Measurements from ENCODE around the gene RPP21. TPM values are rescaled to one million over a fixed set of nuclear protein-coding genes. Genes with fewer than 3 reads are reported as not detected.

RPP21 gene
- polyA plus RNA-seq: 100 to 1,000 TPM; 123 to 172 TPM

DNA sequence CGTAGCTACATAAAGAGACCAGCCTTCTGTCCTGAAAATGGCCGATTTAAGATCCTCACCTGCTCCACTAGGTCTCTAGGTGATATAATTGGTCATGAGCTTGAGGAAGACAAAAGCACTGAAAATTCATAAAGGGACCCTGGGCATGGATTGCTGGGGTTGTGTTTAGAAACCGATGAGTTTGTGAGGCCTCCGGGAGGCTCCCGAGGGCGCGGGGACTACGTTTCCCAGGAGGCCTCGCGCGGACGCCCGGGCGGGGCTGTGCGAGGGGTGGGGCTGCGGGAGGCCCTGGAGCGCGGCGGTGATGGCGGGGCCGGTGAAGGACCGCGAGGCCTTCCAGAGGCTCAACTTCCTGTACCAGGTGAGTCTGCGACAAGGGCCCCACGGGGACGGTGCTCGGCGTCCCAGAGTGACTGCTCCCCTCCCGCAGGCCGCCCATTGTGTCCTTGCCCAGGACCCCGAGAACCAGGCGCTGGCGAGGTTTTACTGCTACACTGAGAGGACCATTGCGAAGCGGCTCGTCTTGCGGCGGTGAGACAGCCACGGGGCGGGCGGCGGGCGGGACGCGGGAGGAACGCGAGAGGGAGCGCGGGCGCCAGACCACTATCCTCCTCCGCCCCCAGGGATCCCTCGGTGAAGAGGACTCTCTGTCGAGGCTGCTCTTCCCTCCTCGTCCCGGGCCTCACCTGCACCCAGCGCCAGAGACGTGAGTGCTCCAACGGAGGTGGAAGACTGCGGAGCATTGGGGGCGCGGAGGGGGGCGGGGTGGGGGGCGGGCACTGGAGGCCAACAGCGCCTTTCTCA, at the start of gene RPP21:
Gene RPP21 (plus strand): TSS at position 289 of the 804 bp plus-strand sequence. CDS start 16 bp downstream, at position 305.
- H3K27ac ChIP-seq (ENCODE audit: low read depth in 2 of 2, low read length in 1 of 2): peak within 1 kb of the TSS; percentile 89 to 92
- H3K9me3 ChIP-seq (ENCODE audit: control insufficient read depth in 2 of 2, insufficient read depth in 1 of 2, low read depth in 1 of 2, low read length in 1 of 2): no peaks in the 10 kb centered on the region
- H3K27me3 ChIP-seq (ENCODE audit: control insufficient read depth in 1 of 2, insufficient read depth in 2 of 2, low read length in 2 of 2): no peaks in the 10 kb centered on the region
- WGBS, 2 donors: 2% methylated on average over 61 to 64 of the region's 64 CpGs
- H3K4me3 ChIP-seq (ENCODE audit: low read depth in 1 of 2, low read length in 2 of 2): peak within 1 kb of the TSS; percentile 89 to 91
- peaks cover 6 to 18% of the 10 kb centered on the region in 2 donors for H3K36me3 ChIP-seq (ENCODE audit: control insufficient read depth in 2 of 2, insufficient read depth in 2 of 2, low read length in 1 of 2)
- no peaks in the 10 kb centered on the region for H3K4me1 ChIP-seq (ENCODE audit: control insufficient read depth in 2 of 2, insufficient read depth in 2 of 2, low read length in 1 of 2)

DNA sequence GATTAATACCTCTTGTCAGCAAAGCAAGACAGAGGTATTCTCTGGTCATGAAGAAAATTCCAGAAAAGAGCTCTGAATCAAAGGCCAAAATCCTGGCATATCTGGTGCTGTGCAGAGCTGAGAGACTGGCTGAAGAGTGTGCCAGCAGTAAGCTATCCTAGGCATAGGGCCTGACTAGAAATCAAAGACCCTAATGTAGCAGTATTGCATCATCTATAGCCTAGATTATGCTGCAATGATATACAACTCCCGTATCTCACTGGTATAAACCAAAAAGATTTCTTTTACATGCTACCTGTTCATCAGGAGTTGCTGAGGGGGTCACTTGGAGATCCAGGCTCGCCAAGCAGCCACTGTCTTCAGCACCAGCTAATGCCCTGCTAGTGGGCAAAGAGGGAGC, 49.1 kb upstream of the RPP21 start:
- H3K4me3 ChIP-seq (ENCODE audit: low read depth in 1 of 2, low read length in 2 of 2): no peak overlapping the region
- 92 to 98% methylated on average over 2 of the region's 2 CpGs for WGBS, 2 donors
- H3K36me3 ChIP-seq (ENCODE audit: control insufficient read depth in 2 of 2, insufficient read depth in 2 of 2, low read length in 1 of 2): peaks cover 14 to 26% of the 10 kb centered on the region in 2 donors
- H3K27me3 ChIP-seq (ENCODE audit: control insufficient read depth in 1 of 2, insufficient read depth in 2 of 2, low read length in 2 of 2): no peaks in the 10 kb centered on the region
- peaks cover 0 to 2% of the 10 kb centered on the region in 2 donors for H3K9me3 ChIP-seq (ENCODE audit: control insufficient read depth in 2 of 2, insufficient read depth in 1 of 2, low read depth in 1 of 2, low read length in 1 of 2)
- no peak overlapping the region for H3K27ac ChIP-seq (ENCODE audit: low read depth in 2 of 2, low read length in 1 of 2)
- no peaks in the 10 kb centered on the region for H3K4me1 ChIP-seq (ENCODE audit: control insufficient read depth in 2 of 2, insufficient read depth in 2 of 2, low read length in 1 of 2)

DNA sequence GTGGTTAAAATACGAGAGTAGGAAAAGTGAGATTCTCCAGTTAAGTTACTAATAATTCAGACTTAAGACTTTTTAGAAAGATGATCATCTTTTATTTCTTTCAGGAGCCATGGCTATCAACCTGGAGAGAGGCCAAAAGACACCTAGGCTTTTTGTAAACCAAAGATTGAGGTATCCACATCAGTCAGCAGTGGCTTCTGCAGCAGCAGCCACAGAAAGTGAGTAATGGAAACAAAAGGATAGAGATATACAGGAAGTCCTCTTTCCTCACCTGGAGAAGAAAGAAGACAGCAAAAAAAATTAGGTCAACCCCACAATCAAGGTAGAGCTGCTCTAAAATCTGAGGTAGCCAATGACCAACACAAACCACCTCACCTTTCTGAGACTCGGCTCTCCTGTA, 41.0 kb upstream of the RPP21 start:
- WGBS, 2 donors: 75 to 95% methylated on average over 2 of the region's 2 CpGs
- H3K27ac ChIP-seq (ENCODE audit: low read depth in 2 of 2, low read length in 1 of 2): no peak overlapping the region
- peaks cover 0 to 9% of the 10 kb centered on the region in 2 donors for H3K36me3 ChIP-seq (ENCODE audit: control insufficient read depth in 2 of 2, insufficient read depth in 2 of 2, low read length in 1 of 2)
- no peak overlapping the region for H3K4me3 ChIP-seq (ENCODE audit: low read depth in 1 of 2, low read length in 2 of 2)
- peaks cover 0 to 2% of the 10 kb centered on the region in 2 donors for H3K9me3 ChIP-seq (ENCODE audit: control insufficient read depth in 2 of 2, insufficient read depth in 1 of 2, low read depth in 1 of 2, low read length in 1 of 2)
- H3K27me3 ChIP-seq (ENCODE audit: control insufficient read depth in 1 of 2, insufficient read depth in 2 of 2, low read length in 2 of 2): no peaks in the 10 kb centered on the region
- no peaks in the 10 kb centered on the region for H3K4me1 ChIP-seq (ENCODE audit: control insufficient read depth in 2 of 2, insufficient read depth in 2 of 2, low read length in 1 of 2)

DNA sequence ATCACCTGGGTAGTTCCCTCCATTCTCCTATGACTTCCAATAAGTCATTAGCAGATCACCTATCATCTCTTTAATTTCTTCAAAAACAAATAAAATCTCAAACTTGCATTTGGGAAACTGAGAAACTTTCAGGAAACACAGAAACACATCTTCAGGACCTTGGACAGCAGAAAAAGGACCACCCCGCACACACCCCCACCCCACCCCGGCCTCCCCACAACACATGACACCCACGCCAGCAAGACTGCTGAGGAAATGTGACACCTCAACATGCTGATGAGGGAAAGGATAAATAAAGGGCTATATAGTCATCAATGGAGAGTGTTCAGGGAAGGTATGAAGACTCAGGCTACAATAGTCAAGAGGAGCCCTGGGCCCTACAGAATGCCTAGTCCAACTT, 33.9 kb upstream of the RPP21 start:
- no peaks in the 10 kb centered on the region for H3K4me1 ChIP-seq (ENCODE audit: control insufficient read depth in 2 of 2, insufficient read depth in 2 of 2, low read length in 1 of 2)
- WGBS, 2 donors: 86% methylated on average over 3 of the region's 3 CpGs
- H3K36me3 ChIP-seq (ENCODE audit: control insufficient read depth in 2 of 2, insufficient read depth in 2 of 2, low read length in 1 of 2): peaks cover 4 to 6% of the 10 kb centered on the region in 2 donors

DNA sequence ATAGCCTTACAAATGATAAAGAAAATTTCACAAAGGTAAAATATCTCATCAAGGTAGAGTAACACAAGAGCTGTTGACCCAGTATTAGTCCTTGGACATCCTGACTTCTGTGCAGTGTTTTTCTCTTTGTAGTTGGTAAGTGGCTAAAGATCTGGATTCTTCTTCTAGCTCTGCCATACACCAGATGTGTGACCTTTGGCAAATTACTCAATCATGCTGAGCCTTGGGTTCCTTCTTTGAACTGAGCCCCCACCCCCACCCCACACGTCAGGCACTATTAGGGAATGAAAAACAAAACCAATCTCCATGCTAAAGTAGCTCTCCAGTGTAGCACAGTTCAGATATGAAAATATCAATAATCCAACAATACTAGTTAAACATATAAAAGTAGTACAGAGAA, 33.3 kb upstream of the RPP21 start:
- Histone ChIP-seq H3K4me3 (ENCODE audit: low read depth in 1 of 2, low read length in 2 of 2) (no peak overlapping the region), H3K9me3 (ENCODE audit: control insufficient read depth in 2 of 2, insufficient read depth in 1 of 2, low read depth in 1 of 2, low read length in 1 of 2) (no peaks in the 10 kb centered on the region), H3K4me1 (ENCODE audit: control insufficient read depth in 2 of 2, insufficient read depth in 2 of 2, low read length in 1 of 2) (no peaks in the 10 kb centered on the region), H3K27ac (ENCODE audit: low read depth in 2 of 2, low read length in 1 of 2) (no peak overlapping the region), H3K27me3 (ENCODE audit: control insufficient read depth in 1 of 2, insufficient read depth in 2 of 2, low read length in 2 of 2) (no peaks in the 10 kb centered on the region), H3K36me3 (ENCODE audit: control insufficient read depth in 2 of 2, insufficient read depth in 2 of 2, low read length in 1 of 2) (peaks cover 3 to 4% of the 10 kb centered on the region in 2 donors)
- 78 to 87% methylated on average over 1 of the region's 1 CpG for WGBS, 2 donors

More for the DNA sequence above, 33.9 kb upstream of the RPP21 start:
- H3K4me3 ChIP-seq (ENCODE audit: low read depth in 1 of 2, low read length in 2 of 2): no peak overlapping the region
- H3K27ac ChIP-seq (ENCODE audit: low read depth in 2 of 2, low read length in 1 of 2): no peak overlapping the region
- no peaks in the 10 kb centered on the region for H3K9me3 ChIP-seq (ENCODE audit: control insufficient read depth in 2 of 2, insufficient read depth in 1 of 2, low read depth in 1 of 2, low read length in 1 of 2)
- H3K27me3 ChIP-seq (ENCODE audit: control insufficient read depth in 1 of 2, insufficient read depth in 2 of 2, low read length in 2 of 2): no peaks in the 10 kb centered on the region

DNA sequence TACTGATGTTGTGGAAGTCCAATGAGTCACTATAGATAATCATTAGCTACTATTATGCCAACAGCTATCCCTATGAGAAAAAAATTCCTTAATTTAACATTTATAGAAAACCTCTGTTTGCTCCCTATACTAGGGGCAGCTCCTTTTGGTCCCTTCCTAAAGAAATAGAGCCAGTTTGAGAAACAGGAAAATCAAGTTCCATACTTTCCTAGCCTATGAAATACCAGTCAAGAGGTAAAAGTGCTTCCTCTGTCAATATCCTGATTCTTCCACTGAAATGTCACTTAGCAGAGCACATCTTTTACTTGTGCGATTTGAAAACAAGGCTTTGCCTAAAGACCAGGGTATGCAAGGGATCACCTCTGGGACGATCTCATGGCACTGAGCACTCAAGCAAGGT, 32.7 kb upstream of the RPP21 start:
- no peaks in the 10 kb centered on the region for H3K9me3 ChIP-seq (ENCODE audit: control insufficient read depth in 2 of 2, insufficient read depth in 1 of 2, low read depth in 1 of 2, low read length in 1 of 2)
- no peak overlapping the region for H3K4me3 ChIP-seq (ENCODE audit: low read depth in 1 of 2, low read length in 2 of 2)
- WGBS, 2 donors: 94 to 98% methylated on average over 2 of the region's 2 CpGs
- no peaks in the 10 kb centered on the region for H3K4me1 ChIP-seq (ENCODE audit: control insufficient read depth in 2 of 2, insufficient read depth in 2 of 2, low read length in 1 of 2)
- H3K27me3 ChIP-seq (ENCODE audit: control insufficient read depth in 1 of 2, insufficient read depth in 2 of 2, low read length in 2 of 2): no peaks in the 10 kb centered on the region
- peaks cover 3 to 4% of the 10 kb centered on the region in 2 donors for H3K36me3 ChIP-seq (ENCODE audit: control insufficient read depth in 2 of 2, insufficient read depth in 2 of 2, low read length in 1 of 2)
- no peak overlapping the region for H3K27ac ChIP-seq (ENCODE audit: low read depth in 2 of 2, low read length in 1 of 2)

DNA sequence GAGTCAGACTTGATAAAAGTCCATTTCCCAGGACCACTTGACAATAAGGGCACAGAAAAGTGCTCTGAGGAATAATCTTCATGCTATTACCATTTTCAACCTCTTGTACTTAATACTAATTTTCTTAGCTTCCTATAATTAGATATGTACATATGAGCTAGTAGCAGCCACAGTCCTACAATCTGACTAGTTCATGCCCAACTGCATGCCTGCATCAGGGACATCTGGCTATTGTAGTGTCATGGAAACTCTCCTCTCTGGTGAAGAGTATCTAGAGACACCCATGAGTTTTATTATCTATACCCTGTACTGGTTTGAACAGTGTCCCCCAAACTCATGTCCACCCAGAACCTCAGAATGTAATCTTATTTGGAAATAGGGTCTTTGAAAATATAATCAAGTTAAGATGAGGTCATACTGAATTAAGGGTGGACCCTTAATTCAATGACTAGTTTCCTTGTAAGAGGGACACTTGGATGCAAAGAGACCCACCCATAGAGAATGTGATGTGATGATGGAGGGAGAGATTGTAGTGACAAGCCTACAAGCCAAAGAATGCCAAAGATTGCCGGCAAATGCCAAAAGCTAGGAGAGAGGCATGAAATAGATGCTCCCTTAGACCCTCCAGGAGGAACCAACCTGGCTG, 32.2 kb upstream of the RPP21 start:
- Histone ChIP-seq H3K36me3 (ENCODE audit: control insufficient read depth in 2 of 2, insufficient read depth in 2 of 2, low read length in 1 of 2) (peaks cover 3 to 4% of the 10 kb centered on the region in 2 donors), H3K27me3 (ENCODE audit: control insufficient read depth in 1 of 2, insufficient read depth in 2 of 2, low read length in 2 of 2) (no peaks in the 10 kb centered on the region), H3K4me3 (ENCODE audit: low read depth in 1 of 2, low read length in 2 of 2) (no peak overlapping the region), H3K9me3 (ENCODE audit: control insufficient read depth in 2 of 2, insufficient read depth in 1 of 2, low read depth in 1 of 2, low read length in 1 of 2) (no peaks in the 10 kb centered on the region), H3K27ac (ENCODE audit: low read depth in 2 of 2, low read length in 1 of 2) (no peak overlapping the region), H3K4me1 (ENCODE audit: control insufficient read depth in 2 of 2, insufficient read depth in 2 of 2, low read length in 1 of 2) (no peaks in the 10 kb centered on the region)
- 95 to 100% methylated on average over 1 of the region's 1 CpG for WGBS, 2 donors

DNA sequence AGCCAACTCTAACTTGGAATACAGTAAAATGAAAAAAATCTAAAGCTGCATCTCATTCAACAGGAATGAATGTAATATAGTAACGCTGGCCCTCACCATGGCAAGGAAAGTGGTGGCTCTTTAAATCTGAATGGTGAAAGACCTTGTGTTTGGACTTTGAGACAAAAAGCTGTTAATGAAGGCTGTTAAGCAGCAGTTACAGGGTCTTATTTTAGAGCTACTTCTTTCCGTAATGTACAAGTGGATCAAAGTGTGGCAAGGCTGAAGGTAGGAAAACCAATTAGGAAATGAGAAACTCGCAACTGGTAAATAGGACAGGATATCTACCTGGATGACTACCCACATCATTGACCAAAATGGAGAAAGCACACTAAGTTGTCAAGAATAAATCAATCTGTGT, 29.8 kb upstream of the RPP21 start:
- H3K36me3 ChIP-seq (ENCODE audit: control insufficient read depth in 2 of 2, insufficient read depth in 2 of 2, low read length in 1 of 2): peaks cover 3 to 4% of the 10 kb centered on the region in 2 donors
- no peaks in the 10 kb centered on the region for H3K27me3 ChIP-seq (ENCODE audit: control insufficient read depth in 1 of 2, insufficient read depth in 2 of 2, low read length in 2 of 2)
- H3K4me3 ChIP-seq (ENCODE audit: low read depth in 1 of 2, low read length in 2 of 2): no peak overlapping the region
- WGBS, 2 donors: 91 to 96% methylated on average over 3 of the region's 3 CpGs
- H3K27ac ChIP-seq (ENCODE audit: low read depth in 2 of 2, low read length in 1 of 2): no peak overlapping the region
- H3K9me3 ChIP-seq (ENCODE audit: control insufficient read depth in 2 of 2, insufficient read depth in 1 of 2, low read depth in 1 of 2, low read length in 1 of 2): no peaks in the 10 kb centered on the region
- no peaks in the 10 kb centered on the region for H3K4me1 ChIP-seq (ENCODE audit: control insufficient read depth in 2 of 2, insufficient read depth in 2 of 2, low read length in 1 of 2)

DNA sequence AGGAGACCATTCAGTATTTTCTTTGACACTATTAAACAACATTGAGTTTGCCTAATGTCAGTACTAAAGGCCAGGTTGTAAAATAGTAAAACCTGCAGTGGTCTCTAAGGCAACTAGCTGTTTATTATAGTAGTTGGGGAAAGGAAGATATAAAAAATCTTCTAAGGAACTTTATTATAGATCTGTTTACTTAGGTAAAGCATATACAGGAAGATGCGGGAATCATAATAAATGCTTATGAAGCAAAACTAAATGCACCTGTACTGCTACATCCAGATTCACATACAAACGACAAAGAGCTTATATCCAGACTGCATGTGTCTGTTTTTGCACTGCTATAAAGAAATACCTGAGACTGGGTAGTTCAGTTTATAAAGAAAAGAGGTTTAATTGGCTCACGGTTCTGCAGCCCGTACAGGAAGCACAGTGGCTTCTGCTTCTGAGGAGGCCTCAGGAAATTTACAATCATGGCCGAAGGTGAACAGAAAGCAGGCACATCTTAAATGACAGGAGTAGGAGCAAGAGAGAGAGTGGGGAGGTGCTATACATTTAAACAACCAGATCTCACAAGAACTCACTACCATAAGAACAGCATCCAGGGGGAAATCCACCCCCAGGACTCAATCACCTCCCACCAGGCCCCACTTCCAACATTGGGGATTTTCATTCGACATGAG, 26.9 kb upstream of the RPP21 start:
- H3K4me3 ChIP-seq (ENCODE audit: low read depth in 1 of 2, low read length in 2 of 2): no peak overlapping the region

More for the DNA sequence above, 26.9 kb upstream of the RPP21 start:
- no peaks in the 10 kb centered on the region for H3K27me3 ChIP-seq (ENCODE audit: control insufficient read depth in 1 of 2, insufficient read depth in 2 of 2, low read length in 2 of 2)
- 82 to 84% methylated on average over 6 of the region's 6 CpGs for WGBS, 2 donors
- H3K27ac ChIP-seq (ENCODE audit: low read depth in 2 of 2, low read length in 1 of 2): no peak overlapping the region
- H3K4me1 ChIP-seq (ENCODE audit: control insufficient read depth in 2 of 2, insufficient read depth in 2 of 2, low read length in 1 of 2): no peaks in the 10 kb centered on the region
- H3K36me3 ChIP-seq (ENCODE audit: control insufficient read depth in 2 of 2, insufficient read depth in 2 of 2, low read length in 1 of 2): peaks cover 3 to 4% of the 10 kb centered on the region in 2 donors
- H3K9me3 ChIP-seq (ENCODE audit: control insufficient read depth in 2 of 2, insufficient read depth in 1 of 2, low read depth in 1 of 2, low read length in 1 of 2): no peaks in the 10 kb centered on the region

All from esophagus (tissue), 2 donors.